ENCODE measurements around the gene PEMT. TPM values are rescaled to one million over a fixed set of nuclear protein-coding genes. Genes with fewer than 3 reads are reported as not detected.

PEMT gene
- total RNA-seq, 1 donor from 2014 or later, result 14.1 TPM

DNA sequence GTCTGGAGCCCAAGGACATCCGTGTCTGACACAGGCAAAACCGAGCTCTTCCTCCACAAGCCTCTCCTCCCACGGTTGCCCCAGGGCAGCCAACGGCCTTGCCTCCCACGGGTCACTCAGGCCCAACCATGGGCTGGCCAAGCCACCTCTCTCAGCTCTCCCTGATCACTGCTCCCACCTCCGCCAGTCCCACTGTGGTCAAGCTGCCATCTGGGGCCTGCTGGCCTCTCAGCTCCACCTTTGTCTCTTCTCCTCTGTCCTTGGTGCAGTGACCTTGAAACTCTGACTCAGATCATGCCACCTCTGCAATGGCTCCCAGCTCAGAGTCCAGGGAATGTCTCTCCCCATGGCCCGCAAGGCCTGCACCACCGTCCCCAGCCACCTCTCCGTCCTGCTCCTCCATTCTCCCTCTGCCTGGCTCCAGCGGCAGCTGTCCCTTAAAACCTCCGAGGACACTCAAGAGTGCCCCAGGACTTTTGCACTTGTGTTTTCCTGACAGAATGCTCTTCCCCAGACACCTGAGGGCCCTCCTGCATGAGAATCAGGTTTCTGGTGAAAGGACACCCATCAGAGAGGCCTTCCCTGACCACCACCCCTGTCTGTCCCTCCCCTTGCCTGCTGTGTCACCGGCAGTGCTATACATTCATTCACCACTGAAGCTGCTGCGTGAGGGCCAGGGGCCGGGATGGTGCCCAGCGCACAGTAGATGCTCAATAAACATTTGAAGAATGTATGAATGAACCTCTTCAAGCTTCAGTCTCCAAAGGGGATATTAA, 19.3 kb downstream of the PEMT start:
- intact Hi-C loops (cut with micrococcal nuclease), result no loop called here

DNA sequence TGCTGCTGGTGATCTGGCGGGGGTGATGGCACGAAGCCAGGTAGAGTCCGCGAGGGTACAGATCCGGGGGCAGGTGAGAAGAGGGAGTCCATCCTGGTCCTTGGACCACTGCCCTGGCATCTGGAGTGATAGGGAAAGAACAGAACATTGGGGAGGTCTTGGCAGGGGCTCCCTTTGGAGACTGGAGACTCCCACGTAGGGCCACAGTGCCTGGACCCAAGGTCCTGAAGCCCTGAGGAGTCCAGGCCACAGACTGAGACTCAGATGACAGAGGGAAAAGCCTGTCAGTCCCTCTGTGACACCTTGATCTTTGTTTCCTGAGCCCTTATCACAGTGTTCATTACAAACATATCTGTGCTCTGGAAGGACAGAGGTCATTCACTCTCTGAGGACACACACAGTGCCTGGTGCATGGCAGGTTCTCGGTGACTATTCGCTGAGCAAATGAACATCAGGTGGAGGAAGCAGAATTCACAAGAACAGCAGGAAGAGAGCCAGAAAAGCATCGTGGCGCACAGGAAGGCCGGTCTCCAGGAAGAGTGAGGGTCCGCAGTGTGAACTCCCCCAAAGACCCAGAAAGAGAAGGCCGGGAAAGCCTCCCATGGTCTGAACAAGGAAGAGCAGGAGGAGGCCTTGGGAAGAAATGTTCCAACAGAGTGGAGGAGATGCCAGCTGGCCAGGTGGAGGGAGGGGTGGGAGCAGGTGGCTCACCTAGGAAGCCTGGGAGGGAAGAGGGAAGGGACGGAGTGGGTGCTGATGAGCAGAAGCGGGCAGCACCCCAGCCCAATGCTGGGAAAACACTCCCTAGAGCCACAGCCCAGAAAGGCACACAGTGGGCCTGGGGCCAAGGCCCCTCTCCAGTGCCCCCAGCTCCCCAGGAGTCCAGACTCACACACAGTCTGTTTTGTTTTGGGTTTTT, 20.5 kb downstream of the PEMT start:
- intact Hi-C loops (cut with micrococcal nuclease), result no loop called here

DNA sequence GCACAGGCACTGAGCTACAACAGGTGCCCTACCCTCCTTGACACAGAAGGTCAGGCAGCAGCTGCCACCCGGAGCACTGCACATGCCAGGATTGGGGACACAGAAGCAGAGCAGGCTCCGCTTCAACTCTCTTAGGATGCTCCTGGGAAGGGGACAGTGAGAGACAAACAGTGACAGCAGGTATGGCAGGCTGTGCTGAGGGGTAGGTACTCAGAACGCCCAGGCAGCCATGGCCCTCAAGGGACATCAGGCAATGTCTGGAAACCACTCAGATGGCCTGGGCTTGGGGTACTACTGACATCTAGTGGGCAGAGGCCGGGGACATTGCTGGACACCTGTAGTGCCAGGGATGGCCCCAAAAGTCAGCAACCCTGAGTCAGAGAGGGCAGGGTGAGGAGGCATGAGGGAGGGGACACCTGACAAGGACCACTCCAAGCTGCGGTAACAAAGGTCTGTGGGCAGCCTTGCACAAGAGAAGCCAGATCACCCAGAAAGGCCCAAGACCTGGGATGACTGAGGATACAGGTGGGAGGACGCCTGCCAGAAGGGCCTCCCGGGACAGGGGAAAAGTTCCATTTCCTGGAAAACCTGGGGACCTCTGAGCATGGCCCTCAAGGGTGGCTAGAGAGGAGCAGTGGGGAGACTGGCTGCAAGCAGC, 21.2 kb downstream of the PEMT start:
- intact Hi-C loops (cut with micrococcal nuclease), result no loop called here

DNA sequence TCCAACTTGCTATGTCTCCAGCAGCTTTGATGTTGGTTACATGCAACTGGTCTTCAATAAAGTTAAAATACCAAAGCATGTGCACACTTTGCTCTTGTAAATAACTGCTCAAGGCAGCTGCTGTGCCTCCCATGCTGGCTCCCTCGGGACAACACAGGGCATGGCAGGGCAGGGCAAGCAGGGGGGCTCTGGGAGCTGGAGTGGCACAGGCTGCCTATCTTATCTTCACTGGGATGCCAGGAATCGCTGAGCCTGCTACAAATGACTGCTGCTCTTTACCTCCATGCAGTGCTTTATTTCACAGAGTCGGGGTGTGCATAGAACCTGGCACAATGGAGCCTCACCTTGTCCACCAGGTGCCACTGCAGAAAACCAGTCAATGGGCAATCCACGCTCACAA, 21.8 kb downstream of the PEMT start:
- intact Hi-C loops (cut with micrococcal nuclease), result loop anchor here (1.0 to 2.0 kb wide), 2 partner anchors 72 to 73 kb away; partner anchors contain the start of gene RASD1

DNA sequence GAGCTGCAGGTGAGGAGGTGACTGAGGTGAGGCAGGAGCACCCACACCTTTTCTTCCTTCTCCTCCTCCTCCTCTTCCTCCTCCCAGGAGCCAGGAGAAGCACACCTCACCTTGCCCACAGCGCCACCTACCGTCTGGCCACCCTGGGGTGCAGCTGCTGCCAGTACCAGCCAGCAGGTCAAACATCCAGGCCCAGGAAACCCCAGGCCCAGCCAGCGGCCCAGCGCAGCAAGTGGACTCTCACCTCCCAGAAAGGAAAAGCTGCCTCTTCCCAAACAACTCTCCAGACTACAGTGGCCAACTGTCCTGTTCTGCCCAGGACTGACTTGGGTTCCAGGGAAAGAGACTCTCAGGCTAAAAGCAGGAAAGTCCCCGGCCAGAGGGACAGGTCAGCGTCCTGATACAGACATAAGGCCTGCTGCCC, 22.7 kb downstream of the PEMT start:
- intact Hi-C loops (cut with micrococcal nuclease), result loop anchor here (1.0 to 2.0 kb wide), 3 partner anchors 72 to 212 kb away; partner anchors contain the start of gene RASD1

DNA sequence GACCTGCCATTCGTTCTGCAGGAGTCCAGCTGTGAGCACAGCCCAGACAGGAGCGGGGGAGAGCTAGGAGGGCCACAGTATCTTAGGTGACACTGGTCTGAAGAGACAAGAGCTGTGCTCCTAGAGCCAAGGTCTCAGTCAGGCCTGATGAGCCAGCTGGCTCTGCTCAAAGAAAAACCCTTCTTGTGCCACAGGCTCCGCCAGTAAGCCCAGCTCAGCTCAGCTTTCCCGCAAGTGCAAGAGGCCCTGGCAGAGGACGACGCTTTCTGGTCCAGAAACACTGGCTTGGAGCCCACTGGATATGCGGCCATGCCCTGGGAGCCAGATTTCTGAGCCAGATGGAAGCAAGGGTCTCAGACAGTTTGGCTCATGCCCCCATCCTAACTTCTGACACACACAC, 23.9 kb downstream of the PEMT start:
- intact Hi-C loops (cut with micrococcal nuclease), result loop anchor here (1.0 to 2.0 kb wide), 2 partner anchors 71 to 211 kb away; partner anchors contain the start of gene RASD1

DNA sequence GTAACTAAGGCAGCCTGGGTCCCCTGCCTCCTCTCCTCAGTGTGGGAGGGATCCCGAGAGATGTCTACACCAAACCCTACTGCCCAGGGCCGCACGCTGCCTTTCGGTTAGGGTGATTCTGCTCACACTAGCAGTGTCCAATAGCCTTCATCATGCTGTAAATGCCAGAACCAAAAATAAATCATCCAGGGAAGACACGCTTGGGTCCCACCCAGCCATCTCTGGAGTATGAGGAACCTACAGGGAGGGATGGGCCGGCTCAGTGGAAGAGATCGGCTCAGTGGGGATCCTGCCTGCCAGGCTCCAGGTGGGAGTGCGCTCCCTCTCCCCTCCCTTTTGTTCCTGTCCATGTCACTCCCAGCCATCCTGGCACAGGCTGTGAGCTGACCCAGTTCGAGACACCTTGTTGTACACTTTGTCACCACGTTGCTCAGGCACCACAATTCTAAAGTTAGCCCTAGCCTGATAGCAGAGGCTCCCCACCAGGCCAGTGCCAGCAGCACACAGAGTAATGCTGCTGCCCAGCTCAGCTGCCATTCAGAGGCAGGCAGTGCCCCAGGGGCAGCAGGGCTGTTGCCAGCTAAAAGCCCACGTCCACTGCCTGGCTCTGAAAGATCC, 24.5 kb downstream of the PEMT start:
- intact Hi-C loops (cut with micrococcal nuclease), result no loop called here

DNA sequence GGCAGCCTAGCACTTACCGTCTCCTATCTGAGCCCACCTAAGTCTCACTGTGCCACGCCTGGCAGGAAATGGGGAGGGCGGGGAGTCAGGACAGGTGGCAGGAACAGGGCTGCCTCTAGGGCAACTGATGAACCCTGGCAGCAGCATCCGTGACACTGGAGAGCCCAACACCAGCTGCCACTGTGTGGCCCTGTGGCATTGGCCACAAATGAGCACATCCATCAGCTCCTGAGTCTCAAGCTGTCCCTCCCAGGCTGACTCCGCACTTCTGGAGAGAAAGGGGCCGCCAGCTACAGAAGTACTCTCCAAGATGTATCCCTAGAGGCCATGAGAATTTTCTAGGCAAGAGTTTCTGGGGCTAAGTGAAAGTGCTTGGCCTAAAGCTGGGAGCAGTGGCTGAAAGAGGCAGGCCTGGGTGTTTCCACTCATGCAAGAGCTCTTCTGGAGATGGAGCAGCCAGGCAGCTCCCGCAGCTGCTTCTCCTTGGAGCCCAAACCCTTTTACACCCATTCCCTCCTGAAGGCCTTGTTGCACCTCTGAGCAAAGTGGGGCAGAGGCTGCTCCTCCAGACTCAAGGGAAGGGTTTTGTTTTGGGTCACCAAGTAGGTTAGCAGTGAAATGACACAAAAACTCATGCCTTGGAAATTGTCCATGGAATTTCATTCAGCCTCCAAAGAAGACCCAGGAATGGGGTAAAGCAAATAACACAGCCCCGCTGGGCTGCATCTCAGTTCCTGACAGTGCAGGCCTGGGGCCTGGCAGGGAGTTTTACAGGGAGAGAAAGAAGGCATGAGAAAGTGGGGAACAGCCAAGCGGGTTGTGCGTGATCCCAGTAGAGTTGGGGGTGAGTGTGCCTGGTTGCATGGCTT, 25.8 kb downstream of the PEMT start:
- intact Hi-C loops (cut with micrococcal nuclease), result no loop called here

DNA sequence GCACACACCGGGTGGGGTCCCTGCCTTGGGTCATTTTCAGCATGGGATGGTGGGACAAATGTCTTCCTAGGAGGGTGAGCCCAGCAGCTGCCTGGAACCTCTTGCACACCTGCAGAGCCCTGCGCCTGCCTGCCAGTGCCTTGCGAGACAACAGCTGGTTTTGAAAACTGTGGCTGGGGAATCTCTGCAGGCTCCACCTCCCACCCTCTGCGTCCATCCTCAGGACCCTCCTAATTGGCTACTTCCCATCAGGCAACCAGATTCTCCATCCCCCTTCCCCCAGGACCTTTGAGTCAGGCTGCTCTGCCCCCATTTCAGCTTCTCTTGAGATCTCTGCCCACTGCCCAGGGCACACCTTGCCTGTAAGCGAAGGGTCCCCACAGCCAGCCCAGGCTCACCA, 26.6 kb downstream of the PEMT start:
- intact Hi-C loops (cut with micrococcal nuclease), result no loop called here

DNA sequence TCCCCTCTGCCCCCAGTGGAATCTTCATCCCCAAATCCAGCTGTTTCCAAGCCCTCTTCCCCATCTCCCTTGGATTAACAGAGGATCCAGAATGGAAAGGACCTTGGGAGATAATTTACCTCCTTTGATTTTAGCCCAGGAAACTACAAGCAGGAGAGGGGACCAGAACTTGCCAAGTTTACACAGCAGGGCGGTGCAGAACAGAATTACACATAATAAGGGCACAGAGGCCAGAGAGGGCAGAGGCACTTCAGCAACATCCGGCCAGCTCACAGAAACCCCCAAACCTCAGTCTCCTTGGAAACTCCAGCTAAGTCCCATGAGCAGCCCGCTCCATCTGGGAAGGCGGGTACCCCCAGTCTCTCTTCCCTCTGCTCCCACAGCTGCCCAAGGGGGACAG, 27.2 kb downstream of the PEMT start:
- intact Hi-C loops (cut with micrococcal nuclease), result no loop called here

DNA sequence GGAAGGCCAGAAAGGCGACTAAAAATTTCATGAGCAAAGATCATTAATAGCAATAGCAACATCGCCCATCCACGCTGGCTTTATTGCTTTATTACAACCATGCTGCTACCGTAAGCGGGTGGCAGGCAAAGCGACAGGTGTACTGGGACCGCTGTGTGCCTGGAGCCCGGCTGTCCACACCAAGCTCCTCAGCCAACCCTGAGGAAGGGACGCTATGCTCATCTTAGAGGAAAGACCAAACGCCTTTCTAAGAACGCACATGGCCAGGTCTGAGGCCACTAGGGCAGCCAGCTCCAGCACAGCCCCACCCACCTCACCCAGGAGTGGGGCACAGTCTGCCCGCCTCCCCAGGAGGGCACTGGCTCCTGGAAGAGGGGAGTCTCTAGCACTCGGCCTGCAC, 28.0 kb downstream of the PEMT start:
- intact Hi-C loops (cut with micrococcal nuclease), result no loop called here

DNA sequence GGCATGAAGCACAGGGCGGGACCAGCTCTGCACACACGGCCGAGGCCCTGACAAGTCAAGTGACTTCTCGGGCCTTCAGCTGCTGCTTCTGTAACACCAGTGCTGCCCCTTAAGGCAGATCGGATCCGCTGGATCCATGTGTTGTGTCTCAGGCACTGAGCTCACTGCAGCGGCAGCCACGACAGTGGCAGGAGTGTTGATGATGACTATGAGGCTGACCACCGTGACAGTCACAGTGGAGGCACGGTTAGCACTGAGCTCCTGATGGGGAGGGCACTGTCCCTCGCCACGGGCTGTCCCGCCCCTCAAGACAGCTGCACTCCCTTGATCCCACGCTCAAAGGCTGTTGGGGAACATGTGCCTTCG, 29.4 kb downstream of the PEMT start:
- intact Hi-C loops (cut with micrococcal nuclease), result no loop called here

DNA sequence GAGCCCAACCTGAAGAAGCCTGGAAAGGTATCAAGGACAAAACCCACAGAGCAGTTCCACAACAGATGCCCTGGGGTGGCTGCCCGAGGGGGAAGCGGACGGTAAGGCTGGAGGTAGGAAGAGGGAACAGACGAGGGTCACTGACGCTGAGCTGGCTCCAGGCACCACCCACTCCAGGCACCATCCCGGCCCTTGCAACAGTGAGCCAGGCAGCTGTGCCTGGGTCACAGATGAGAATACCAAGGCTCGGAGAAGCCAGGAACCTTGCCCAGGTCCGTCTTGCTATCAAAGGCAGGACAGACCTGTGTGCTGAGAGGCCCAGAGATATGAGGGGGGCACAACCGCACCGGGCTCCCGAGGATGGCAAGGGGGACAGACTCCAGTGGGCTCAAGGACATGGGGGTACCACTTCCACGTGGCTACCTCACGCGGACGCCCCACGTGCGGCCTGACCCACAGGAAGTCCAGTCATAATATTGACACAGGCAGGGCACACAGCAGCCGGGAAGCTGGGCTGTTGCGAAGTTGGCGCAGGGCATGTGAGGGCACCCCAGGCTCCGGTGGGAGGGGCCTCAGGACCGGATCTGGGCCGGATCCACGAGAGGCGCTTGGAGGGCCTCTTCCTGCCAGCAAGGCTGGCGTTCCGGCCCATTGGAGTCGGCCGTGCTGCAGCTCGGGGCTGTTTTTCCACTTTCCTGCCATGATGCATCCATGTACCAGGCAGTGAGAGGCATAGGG, 29.9 kb downstream of the PEMT start:
- intact Hi-C loops (cut with micrococcal nuclease), result no loop called here

DNA sequence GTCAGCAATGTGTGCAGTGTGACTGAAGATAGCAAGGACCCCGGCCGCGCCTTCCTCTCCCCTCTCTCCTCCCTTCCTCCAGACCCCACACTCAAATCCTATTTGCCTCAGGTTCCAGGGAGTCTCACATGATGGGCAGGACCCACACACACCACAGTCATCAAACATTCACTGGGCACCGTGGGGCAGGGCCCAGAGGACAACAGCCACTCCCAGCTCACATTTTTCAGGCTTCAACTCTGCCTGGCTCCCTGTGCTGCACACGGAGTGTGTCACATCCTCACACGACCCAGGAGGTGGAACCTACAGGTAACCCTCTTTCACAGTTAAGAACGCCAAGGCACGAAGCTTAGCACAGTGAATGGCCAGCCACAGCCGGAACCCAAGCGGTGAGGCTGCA, 30.5 kb downstream of the PEMT start:
- intact Hi-C loops (cut with micrococcal nuclease), result no loop called here

DNA sequence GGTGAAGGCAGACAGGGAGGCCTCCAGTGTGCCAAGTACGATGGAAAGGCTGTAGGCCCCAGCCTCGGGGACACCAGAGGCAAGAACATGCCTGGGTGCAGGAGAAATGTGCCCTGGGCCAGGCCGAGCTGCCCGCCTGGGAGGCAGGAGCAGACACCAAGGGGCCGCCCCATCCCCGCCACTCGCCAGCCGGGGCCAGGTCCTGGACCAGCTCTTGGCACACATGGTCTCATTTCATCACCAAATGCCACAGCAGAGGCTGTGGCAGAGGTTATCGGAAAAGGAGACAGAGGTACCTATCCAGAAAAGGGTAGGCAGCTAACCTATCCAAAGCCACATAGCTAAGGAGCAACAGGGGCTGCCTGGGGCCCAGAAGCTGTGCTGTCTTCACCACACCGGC, 31.3 kb downstream of the PEMT start:
- intact Hi-C loops (cut with micrococcal nuclease), result no loop called here

DNA sequence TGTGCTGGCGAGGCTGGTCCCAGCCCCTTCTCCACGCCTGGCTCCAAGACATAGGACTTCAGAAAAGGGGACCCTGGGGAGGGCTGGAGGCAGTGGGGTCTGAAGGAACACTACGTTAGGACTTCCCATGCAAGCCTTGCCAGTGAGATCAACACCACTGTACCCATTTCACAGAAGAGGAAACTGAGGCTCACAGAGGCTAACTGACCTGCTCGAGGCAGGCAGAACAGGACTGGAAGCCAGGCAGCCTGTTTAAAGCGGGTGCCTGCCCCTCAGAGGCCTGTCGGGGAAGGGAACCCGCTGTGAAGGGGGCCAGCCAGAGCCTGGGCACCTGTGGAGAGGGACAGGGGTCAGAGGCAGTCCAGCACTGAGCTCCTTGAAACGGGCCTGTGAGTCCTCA, 32.3 kb downstream of the PEMT start:
- intact Hi-C loops (cut with micrococcal nuclease), result no loop called here

DNA sequence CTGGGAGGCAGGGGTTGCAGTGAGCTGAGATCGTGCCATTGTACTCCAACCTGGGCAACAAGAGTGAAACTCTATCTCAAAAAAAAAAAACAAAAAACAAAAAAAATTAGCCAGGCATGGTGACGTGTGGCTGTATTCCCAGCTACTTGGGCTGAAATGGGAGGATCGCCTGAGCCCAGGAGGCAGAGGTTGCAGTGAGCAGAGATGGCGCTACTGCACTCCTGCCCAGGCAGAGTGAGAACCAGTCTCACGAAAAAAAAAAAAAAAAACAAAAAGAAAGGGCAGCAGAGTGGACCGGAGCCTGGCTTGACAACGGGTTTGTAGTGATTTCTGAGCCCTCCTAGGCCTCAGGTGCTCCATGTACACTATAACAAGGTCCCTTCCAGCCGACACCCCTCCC, 33.1 kb downstream of the PEMT start:
- intact Hi-C loops (cut with micrococcal nuclease), result no loop called here

DNA sequence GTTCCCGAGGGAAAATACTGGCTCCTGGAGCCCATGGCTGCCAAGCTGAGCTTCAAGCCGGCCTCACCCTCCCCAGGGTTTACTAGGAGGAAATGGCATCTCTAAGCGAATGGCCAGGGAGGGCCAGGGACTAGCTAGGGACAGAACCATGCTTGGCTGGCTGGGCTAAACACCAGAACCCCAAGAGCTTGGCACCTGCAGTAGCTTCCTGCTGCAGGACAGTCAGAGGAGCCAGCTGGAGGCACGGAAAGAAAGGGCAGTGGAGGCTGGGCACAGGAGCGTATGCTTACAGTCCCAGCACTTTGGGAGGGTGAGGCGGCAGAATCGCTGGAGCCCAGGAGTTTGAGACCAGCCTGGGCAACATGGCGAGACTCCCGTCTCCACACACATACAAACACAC, 33.7 kb downstream of the PEMT start:
- intact Hi-C loops (cut with micrococcal nuclease), result no loop called here

DNA sequence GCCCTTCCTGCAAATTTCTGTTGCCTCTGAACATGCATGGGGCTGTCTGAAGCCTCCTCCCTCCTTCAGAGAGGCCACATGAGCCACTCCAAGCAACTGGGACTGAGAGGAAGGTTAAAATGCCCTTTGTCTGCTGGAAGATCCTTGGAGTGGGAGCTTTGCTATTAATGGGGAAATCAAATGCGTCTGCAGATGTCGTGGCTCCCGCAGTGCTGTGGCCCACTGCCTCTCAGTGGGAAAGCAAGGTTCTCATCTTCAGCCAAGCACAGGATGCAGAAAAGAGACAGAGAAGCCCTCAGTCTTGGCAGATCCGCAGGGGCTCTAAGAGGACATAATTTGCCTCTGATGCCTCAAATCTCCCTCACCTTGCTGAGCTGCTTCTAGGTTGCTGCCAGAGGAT, 34.8 kb downstream of the PEMT start:
- intact Hi-C loops (cut with micrococcal nuclease), result no loop called here

DNA sequence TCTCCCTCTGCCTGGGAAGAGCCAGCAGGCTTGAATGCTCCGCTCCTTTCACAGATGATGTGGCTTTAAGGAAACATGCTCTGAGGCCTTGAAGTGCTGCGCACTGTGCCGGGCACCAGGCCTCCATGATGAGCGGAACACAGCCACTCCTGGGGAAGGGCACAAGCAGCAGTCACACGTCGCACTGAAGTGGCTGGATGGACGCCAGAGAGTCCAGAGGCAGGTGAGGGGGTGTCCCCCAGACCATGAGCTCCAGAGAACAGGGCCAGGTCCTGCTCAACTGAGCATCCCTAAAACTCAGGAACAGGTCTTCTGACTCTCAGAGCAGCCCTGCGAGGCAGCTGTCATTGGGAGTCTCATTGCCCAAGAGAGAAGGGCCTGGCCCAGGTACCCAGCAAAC, 35.6 kb downstream of the PEMT start:
- intact Hi-C loops (cut with micrococcal nuclease), result no loop called here
